Neural progenitor cell (in vitro differentiated cells): ENCODE results near the gene CCDC167. TPM values are rescaled to one million over a fixed set of nuclear protein-coding genes. Genes with fewer than 3 reads are reported as not detected.

ENCODE experiments used
- DNase-seq: peaks from one replicate; pipeline ENCODE4 v3.0.0-alpha.2; 2016; ENCODE audit warnings: low spot score
- H2AFZ ChIP-seq: fragments of 200-600 bp; sonication (generic); replicated peaks from 2 replicates; pipeline ENCODE4 v1.6.1; 2016; ENCODE audit warnings: antibody characterized with exemption
- H3F3A ChIP-seq: fragments of 200-600 bp; sonication (generic); 2 replicates; pipeline ENCODE4 v1.6.1; 2016; ENCODE audit warnings: antibody characterized with exemption, low read depth
- H3K27ac ChIP-seq: fragments of 200-600 bp; sonication (generic); 2 replicates; pipeline ENCODE4 v1.5.1; 2016; ENCODE audit warnings: mild to moderate bottlenecking
- H3K27me3 ChIP-seq: fragments of 200-600 bp; sonication (generic); 2 replicates; pipeline ENCODE4 v1.6.1; 2016; ENCODE audit warnings: mild to moderate bottlenecking, moderate library complexity
- H3K36me3 ChIP-seq: fragments of 200-600 bp; sonication (generic); 2 replicates; pipeline ENCODE4 v1.5.1; 2016
- H3K4me1 ChIP-seq: fragments of 200-600 bp; sonication (generic); 2 replicates; pipeline ENCODE4 v1.6.1; 2016; ENCODE audit warnings: mixed run types
- H3K4me2 ChIP-seq: fragments of 200-600 bp; sonication (generic); 2 replicates; pipeline ENCODE4 v1.6.1; 2016
- H3K4me3 ChIP-seq: fragments of 200-600 bp; sonication (generic); 2 replicates; pipeline ENCODE4 v1.5.1; 2016
- H3K79me2 ChIP-seq: fragments of 200-600 bp; sonication (generic); 2 replicates; pipeline ENCODE4 v1.6.1; 2016; ENCODE audit warnings: low read depth
- H3K9ac ChIP-seq: fragments of 200-600 bp; sonication (generic); 2 replicates; pipeline ENCODE4 v1.6.1; 2016
- H3K9me3 ChIP-seq: fragments of 200-600 bp; sonication (generic); 2 replicates; pipeline ENCODE4 v1.5.1; 2016; ENCODE audit warnings: low read depth
- H4K20me1 ChIP-seq: fragments of 200-600 bp; sonication (generic); 2 replicates; pipeline ENCODE4 v1.6.1; 2016; ENCODE audit warnings: low read depth
- H3K27ac Mint-ChIP-seq: 3 replicates; pipeline ENCODE4 v1.8.0; 2021; ENCODE audit warnings: mixed read lengths
- H3K27me3 Mint-ChIP-seq: 2 replicates; pipeline ENCODE4 v1.8.0; 2022; ENCODE audit warnings: low read depth, mild to moderate bottlenecking, inconsistent platforms, moderate library complexity, mixed read lengths; ENCODE audit not compliant: insufficient read depth
- H3K36me3 Mint-ChIP-seq: 3 replicates; pipeline ENCODE4 v1.8.0; 2021; ENCODE audit warnings: mixed read lengths
- H3K4me1 Mint-ChIP-seq: 3 replicates; pipeline ENCODE4 v1.8.0; 2021; ENCODE audit warnings: mixed read lengths
- H3K4me3 Mint-ChIP-seq: 3 replicates; pipeline ENCODE4 v1.8.0; 2021; ENCODE audit warnings: mild to moderate bottlenecking, moderate library complexity, mixed read lengths
- H3K9me3 Mint-ChIP-seq: 3 replicates; pipeline ENCODE4 v1.8.0; 2020; ENCODE audit warnings: mixed read lengths
- EZH2 ChIP-seq: fragments of 200-600 bp; sonication (generic); IDR thresholded peaks from 2 replicates; pipeline ENCODE4 v1.6.1; 2017; ENCODE audit warnings: antibody characterized with exemption, mild to moderate bottlenecking, moderate library complexity
- EZH2phosphoT487 ChIP-seq: fragments of 200-600 bp; sonication (generic); IDR thresholded peaks from 2 replicates; pipeline ENCODE4 v1.6.1; 2017; ENCODE audit warnings: antibody characterized with exemption
- total RNA-seq: library from RNA; depleted of rRNA; stranded (reverse); fragments of >200 nt; gene quantifications from 2 replicates; pipeline ENCODE4 v1.2.3, GENCODE V29; 2015; ENCODE audit warnings: low replicate concordance
- TF ChIP-seq, protein P1 (sequence below): fragments of 200-600 bp; sonication (generic); IDR thresholded peaks from 2 replicates; pipeline ENCODE4 v1.5.1; 2017; ENCODE audit warnings: antibody characterized with exemption, mild to moderate bottlenecking

Gene CCDC167
- total RNA-seq, 1 donor from 2014 or later: 30.4 TPM

DNA sequence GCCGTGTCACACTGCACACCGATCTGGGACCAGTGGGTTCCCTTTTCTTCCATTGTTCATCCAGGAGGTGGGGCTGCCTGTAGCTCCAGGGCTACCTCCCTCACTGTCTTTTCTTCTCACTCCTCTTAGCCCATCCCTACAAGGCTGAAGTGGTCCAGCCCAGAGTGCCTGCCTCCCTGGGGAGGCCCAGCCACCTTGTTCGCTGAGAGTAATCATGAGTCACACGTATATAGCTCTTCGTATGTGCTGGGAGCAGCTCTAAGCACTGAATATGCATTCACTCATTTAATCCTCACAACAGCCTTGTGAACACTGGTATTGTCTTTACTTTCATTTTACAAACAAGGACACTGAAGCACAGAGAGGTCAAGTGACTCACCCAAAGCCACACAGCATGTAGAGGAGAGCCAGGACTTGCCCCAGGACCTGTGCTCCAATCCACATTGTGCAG, 14.7 kb upstream of the CCDC167 start:
- H3K27ac Mint-ChIP-seq: peak overlapping the region; percentile 24

DNA sequence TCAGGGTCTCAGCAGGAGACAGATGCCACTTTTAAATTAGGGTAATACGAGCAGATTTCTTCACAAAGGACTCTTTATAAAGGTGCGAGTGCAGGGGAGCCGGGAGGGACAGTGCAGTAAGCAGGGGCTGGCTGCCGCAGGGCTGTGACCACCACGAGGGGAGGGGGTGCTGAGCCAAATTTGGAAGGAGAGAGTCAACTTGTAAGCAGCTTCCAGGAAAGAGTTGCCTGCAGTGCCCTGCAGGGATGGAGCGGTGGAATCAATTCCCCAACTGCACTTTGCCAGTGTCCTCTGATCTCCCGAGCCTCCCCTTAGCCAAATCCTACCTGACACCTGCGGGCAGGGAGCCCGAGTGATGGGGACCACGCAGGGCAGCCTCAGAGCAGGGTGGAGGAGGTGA, 13.9 kb upstream of the CCDC167 start:
- Histone ChIP-seq H3K36me3 (no peaks in the 10 kb centered on the region), H3K79me2 (no peaks in the 10 kb centered on the region), H3K4me2 (peak overlapping the region; percentile 73), H4K20me1 (no peaks in the 10 kb centered on the region), H3K9ac (no peak overlapping the region), H3K27ac (no peak overlapping the region), H3K4me1 (peaks cover 56% of the 10 kb centered on the region), H3K9me3 (no peaks in the 10 kb centered on the region), H3K4me3 (peak overlapping the region; percentile 19), H3F3A (peaks cover 47% of the 10 kb centered on the region), H3K27me3 (peaks cover 38% of the 10 kb centered on the region), H2AFZ (peak overlapping the region; percentile 73)
- Mint-ChIP-seq H3K4me1 (peaks cover 64% of the 10 kb centered on the region), H3K9me3 (no peaks in the 10 kb centered on the region), H3K36me3 (no peaks in the 10 kb centered on the region), H3K27me3 (peaks cover 22% of the 10 kb centered on the region), H3K27ac (no peak overlapping the region), H3K4me3 (peak overlapping the region; percentile 67)
- DNase-seq: peak; percentile 31
- TF ChIP-seq, protein P1, sequence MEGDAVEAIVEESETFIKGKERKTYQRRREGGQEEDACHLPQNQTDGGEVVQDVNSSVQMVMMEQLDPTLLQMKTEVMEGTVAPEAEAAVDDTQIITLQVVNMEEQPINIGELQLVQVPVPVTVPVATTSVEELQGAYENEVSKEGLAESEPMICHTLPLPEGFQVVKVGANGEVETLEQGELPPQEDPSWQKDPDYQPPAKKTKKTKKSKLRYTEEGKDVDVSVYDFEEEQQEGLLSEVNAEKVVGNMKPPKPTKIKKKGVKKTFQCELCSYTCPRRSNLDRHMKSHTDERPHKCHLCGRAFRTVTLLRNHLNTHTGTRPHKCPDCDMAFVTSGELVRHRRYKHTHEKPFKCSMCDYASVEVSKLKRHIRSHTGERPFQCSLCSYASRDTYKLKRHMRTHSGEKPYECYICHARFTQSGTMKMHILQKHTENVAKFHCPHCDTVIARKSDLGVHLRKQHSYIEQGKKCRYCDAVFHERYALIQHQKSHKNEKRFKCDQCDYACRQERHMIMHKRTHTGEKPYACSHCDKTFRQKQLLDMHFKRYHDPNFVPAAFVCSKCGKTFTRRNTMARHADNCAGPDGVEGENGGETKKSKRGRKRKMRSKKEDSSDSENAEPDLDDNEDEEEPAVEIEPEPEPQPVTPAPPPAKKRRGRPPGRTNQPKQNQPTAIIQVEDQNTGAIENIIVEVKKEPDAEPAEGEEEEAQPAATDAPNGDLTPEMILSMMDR: no peak
- TF ChIP-seq EZH2 (no peak), EZH2phosphoT487 (no peak)

More for the DNA sequence above, 14.7 kb upstream of the CCDC167 start:
- Mint-ChIP-seq H3K36me3 (no peaks in the 10 kb centered on the region), H3K4me3 (peak overlapping the region; percentile 48), H3K27me3 (peaks cover 20% of the 10 kb centered on the region), H3K4me1 (peaks cover 64% of the 10 kb centered on the region), H3K9me3 (peaks cover 4% of the 10 kb centered on the region)
- Histone ChIP-seq H3K4me3 (no peak overlapping the region), H3K9ac (no peak overlapping the region), H3K27ac (no peak overlapping the region), H3K4me2 (no peak overlapping the region), H3K4me1 (peaks cover 56% of the 10 kb centered on the region), H3F3A (peaks cover 47% of the 10 kb centered on the region), H2AFZ (no peak overlapping the region), H4K20me1 (no peaks in the 10 kb centered on the region), H3K27me3 (peaks cover 38% of the 10 kb centered on the region), H3K9me3 (no peaks in the 10 kb centered on the region), H3K36me3 (no peaks in the 10 kb centered on the region), H3K79me2 (no peaks in the 10 kb centered on the region)
- TF ChIP-seq EZH2phosphoT487 (no peak), EZH2 (no peak)
- TF ChIP-seq, protein P1: no peak
- DNase-seq: no peak

DNA sequence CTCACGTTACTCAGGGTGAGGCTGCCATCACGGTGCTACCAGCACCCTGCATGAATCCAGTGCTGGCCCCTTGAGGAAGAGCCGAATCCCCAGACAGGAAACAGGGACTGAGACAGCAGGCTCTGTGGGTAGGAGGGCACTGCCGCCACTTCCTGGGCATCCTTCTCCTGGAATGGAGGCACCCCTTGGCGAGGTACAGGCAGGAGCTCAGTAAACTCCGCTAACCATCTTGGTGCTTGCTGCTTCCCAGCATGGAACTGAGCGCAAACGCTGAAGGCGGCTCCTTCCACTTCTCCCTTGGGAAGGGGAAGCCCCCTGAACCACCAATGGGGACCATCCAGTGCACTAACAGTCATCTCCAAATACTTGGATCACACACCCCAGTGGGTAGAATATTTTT, 13.5 kb upstream of the CCDC167 start:
- peaks cover 19% of the 10 kb centered on the region for H3K27me3 Mint-ChIP-seq
- Histone ChIP-seq H3K79me2 (no peaks in the 10 kb centered on the region), H4K20me1 (no peaks in the 10 kb centered on the region), H3K4me2 (peak overlapping the region; percentile 73), H3K4me1 (peaks cover 56% of the 10 kb centered on the region), H3K4me3 (peak overlapping the region; percentile 19), H2AFZ (peak overlapping the region; percentile 73), H3K27ac (no peak overlapping the region), H3K36me3 (no peaks in the 10 kb centered on the region), H3F3A (peaks cover 51% of the 10 kb centered on the region), H3K27me3 (peaks cover 38% of the 10 kb centered on the region), H3K9me3 (no peaks in the 10 kb centered on the region), H3K9ac (no peak overlapping the region)
- H3K4me3 Mint-ChIP-seq: peak overlapping the region; percentile 67
- H3K27ac Mint-ChIP-seq: no peak overlapping the region
- peaks cover 64% of the 10 kb centered on the region for H3K4me1 Mint-ChIP-seq
- TF ChIP-seq EZH2: no peak
- TF ChIP-seq, protein P1: no peak
- TF ChIP-seq EZH2phosphoT487: no peak
- DNase-seq: no peak
- H3K9me3 Mint-ChIP-seq: no peaks in the 10 kb centered on the region
- H3K36me3 Mint-ChIP-seq: no peaks in the 10 kb centered on the region
